Fibroblast of lung (primary cell): ENCODE data around the gene RTKN2. TPM values are rescaled to one million over a fixed set of nuclear protein-coding genes. Genes with fewer than 3 reads are reported as not detected.

Experiments
- DNase-seq, 2 donors: peaks; one replicate each; pipeline versions ENCODE4 v3.0.0 to v3.0.0-alpha.2; 2010; ENCODE audit warnings: low read depth in 2 of 2
- H2AFZ ChIP-seq: 2 replicates; pipeline ENCODE4 v1.5.1; 2012; ENCODE audit warnings: low read length, control low read depth, inconsistent platforms
- H3K27ac ChIP-seq: 2 replicates; pipeline ENCODE4 v1.5.1; 2011; ENCODE audit warnings: low read length, control low read depth; ENCODE audit not compliant: insufficient read depth
- H3K27me3 ChIP-seq: 2 replicates; pipeline ENCODE4 v1.5.1; 2011; ENCODE audit warnings: mild to moderate bottlenecking, low read length; ENCODE audit not compliant: control insufficient read depth, insufficient read depth
- H3K36me3 ChIP-seq: 2 replicates; pipeline ENCODE4 v1.5.1; 2011; ENCODE audit warnings: low read length; ENCODE audit not compliant: control insufficient read depth, insufficient read depth
- H3K4me1 ChIP-seq: 2 replicates; pipeline ENCODE4 v1.5.1; 2011; ENCODE audit warnings: low read length; ENCODE audit not compliant: control insufficient read depth, insufficient read depth; ENCODE audit errors: extremely low read depth
- H3K4me2 ChIP-seq: 2 replicates; pipeline ENCODE4 v1.5.1; 2011; ENCODE audit warnings: low read length, control low read depth; ENCODE audit not compliant: insufficient read depth; ENCODE audit errors: extremely low read depth
- H3K4me3 ChIP-seq, 4 experiments: fragments of 200-600 bp in 1 of 4; sonication (generic) in 1 of 4; replicated peaks in 1 of 4; 2 replicates each; pipeline ENCODE4 v1.5.1; 2011 to 2016; ENCODE audit warnings: low read length in 4 of 4, low read depth in 3 of 4, mild to moderate bottlenecking in 3 of 4, control low read depth in 2 of 4, inconsistent platforms in 1 of 4, mixed read lengths in 1 of 4; ENCODE audit not compliant: insufficient read depth in 1 of 4; ENCODE audit errors: control extremely low read depth in 1 of 4
- H3K79me2 ChIP-seq: 2 replicates; pipeline ENCODE4 v1.5.1; 2012; ENCODE audit warnings: mild to moderate bottlenecking, low read length, inconsistent platforms; ENCODE audit not compliant: control insufficient read depth, insufficient read depth
- H3K9ac ChIP-seq: 2 replicates; pipeline ENCODE4 v1.5.1; 2011; ENCODE audit warnings: mild to moderate bottlenecking, low read length, control low read depth; ENCODE audit not compliant: insufficient read depth
- H3K9me3 ChIP-seq: 2 replicates; pipeline ENCODE4 v1.5.1; 2012; ENCODE audit warnings: low read depth, low read length; ENCODE audit not compliant: control insufficient read depth, insufficient read depth
- H4K20me1 ChIP-seq: 2 replicates; pipeline ENCODE4 v1.5.1; 2011; ENCODE audit warnings: low read length; ENCODE audit not compliant: control insufficient read depth, insufficient read depth; ENCODE audit errors: extremely low read depth
- EZH2 ChIP-seq: IDR thresholded peaks from 2 replicates; pipeline ENCODE4 v1.5.1; 2012; ENCODE audit warnings: low read length, control low read depth, mild to moderate bottlenecking; ENCODE audit errors: missing control alignments
- polyA plus RNA-seq, 2 donors: library from polyadenylated mRNA; depleted of rRNA in 1 of 2; stranded (reverse) in 1 of 2; unstranded in 1 of 2; fragments of >200 nt; gene quantifications; 2 replicates each; pipeline ENCODE4 v1.2.1, GENCODE V29; 2011 to 2012; ENCODE audit warnings: missing spikeins in 1 of 2
- total RNA-seq: library from RNA; depleted of rRNA; stranded (reverse); fragments of >200 nt; gene quantifications from 2 replicates; pipeline ENCODE4 v1.2.1, GENCODE V29; 2014
- TF ChIP-seq, protein P1 (sequence below), 2 donors: IDR thresholded peaks in 1 of 2; conservative IDR thresholded peaks in 1 of 2; 1 replicate in 1 of 2; 2 replicates in 1 of 2; pipeline ENCODE4 v1.5.1; 2011 to 2012; ENCODE audit warnings: low read length in 2 of 2, control low read depth in 1 of 2, inconsistent platforms in 1 of 2, low read depth in 1 of 2, mild to moderate bottlenecking in 1 of 2

Gene RTKN2
- total and polyA plus RNA-seq, 2 donors (not counting 1 experiment from before 2014, with no cell fraction given), result 1.1 to 1.2 TPM

GRCh38 chr10:62231805-62232204, 36.8 kb downstream of the RTKN2 start:
- H3K9ac ChIP-seq, result no peak overlapping the region
- TF ChIP-seq EZH2, result no peak
- TF ChIP-seq, protein P1, sequence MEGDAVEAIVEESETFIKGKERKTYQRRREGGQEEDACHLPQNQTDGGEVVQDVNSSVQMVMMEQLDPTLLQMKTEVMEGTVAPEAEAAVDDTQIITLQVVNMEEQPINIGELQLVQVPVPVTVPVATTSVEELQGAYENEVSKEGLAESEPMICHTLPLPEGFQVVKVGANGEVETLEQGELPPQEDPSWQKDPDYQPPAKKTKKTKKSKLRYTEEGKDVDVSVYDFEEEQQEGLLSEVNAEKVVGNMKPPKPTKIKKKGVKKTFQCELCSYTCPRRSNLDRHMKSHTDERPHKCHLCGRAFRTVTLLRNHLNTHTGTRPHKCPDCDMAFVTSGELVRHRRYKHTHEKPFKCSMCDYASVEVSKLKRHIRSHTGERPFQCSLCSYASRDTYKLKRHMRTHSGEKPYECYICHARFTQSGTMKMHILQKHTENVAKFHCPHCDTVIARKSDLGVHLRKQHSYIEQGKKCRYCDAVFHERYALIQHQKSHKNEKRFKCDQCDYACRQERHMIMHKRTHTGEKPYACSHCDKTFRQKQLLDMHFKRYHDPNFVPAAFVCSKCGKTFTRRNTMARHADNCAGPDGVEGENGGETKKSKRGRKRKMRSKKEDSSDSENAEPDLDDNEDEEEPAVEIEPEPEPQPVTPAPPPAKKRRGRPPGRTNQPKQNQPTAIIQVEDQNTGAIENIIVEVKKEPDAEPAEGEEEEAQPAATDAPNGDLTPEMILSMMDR (conservative IDR thresholded peaks at IDR 0.05 in 1 of 2, IDR thresholded peaks at IDR 0.05 in 1 of 2; ENCODE audit: low read depth in 1 of 2, low read length in 2 of 2), result no peak

DNA sequence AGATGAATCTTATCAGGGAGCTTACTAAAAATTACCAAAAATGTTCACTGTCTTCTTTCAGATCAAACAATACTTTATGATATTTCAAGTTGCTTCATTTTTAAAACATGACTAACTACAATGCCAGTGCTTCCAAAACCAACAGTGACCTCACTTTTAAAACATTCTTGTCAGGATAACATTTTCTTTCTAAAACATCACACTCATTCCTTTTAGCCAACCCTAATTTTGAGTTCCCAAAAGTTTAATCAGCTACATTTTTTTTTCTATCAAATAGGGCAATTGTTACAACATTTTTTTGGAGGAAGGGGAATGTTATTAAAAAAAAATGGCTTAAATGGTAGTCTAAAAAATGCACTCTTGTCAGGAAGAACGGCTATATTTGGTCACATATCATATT, 37.3 kb downstream of the RTKN2 start:
- Histone ChIP-seq H2AFZ (no peak overlapping the region), H3K27me3 (no peaks in the 10 kb centered on the region), H4K20me1 (no peaks in the 10 kb centered on the region), H3K36me3 (no peaks in the 10 kb centered on the region), H3K27ac (peak overlapping the region; percentile 66), H3K4me2 (peak overlapping the region; percentile 66), H3K9me3 (no peaks in the 10 kb centered on the region), H3K4me1 (peaks cover 15% of the 10 kb centered on the region), H3K79me2 (no peaks in the 10 kb centered on the region), H3K9ac (no peak overlapping the region), H3K4me3 (no peak overlapping the region)
- DNase-seq, result peak; percentile 85 to 94
- no peak for TF ChIP-seq EZH2
- TF ChIP-seq, protein P1 (conservative IDR thresholded peaks at IDR 0.05 in 1 of 2, IDR thresholded peaks at IDR 0.05 in 1 of 2; ENCODE audit: low read depth in 1 of 2, low read length in 2 of 2), result no peak

More at GRCh38 chr10:62231805-62232204, 36.8 kb downstream of the RTKN2 start:
- no peaks in the 10 kb centered on the region for H3K36me3 ChIP-seq
- H3K27ac ChIP-seq, result peak overlapping the region; percentile 66
- no peak overlapping the region for H2AFZ ChIP-seq
- no peak overlapping the region for H3K4me2 ChIP-seq
- no peaks in the 10 kb centered on the region for H3K27me3 ChIP-seq
- H3K4me3 ChIP-seq, result no peak overlapping the region
- no peaks in the 10 kb centered on the region for H3K79me2 ChIP-seq
- no peak for DNase-seq
- no peaks in the 10 kb centered on the region for H3K9me3 ChIP-seq
- no peaks in the 10 kb centered on the region for H4K20me1 ChIP-seq
- H3K4me1 ChIP-seq, result peaks cover 15% of the 10 kb centered on the region

GRCh38 chr10:62230344-62231121, 38.1 kb downstream of the RTKN2 start:
- H3K4me3 ChIP-seq, result no peak overlapping the region
- H2AFZ ChIP-seq, result no peak overlapping the region
- peaks cover 15% of the 10 kb centered on the region for H3K4me1 ChIP-seq
- H3K9me3 ChIP-seq, result no peaks in the 10 kb centered on the region
- H3K79me2 ChIP-seq, result no peaks in the 10 kb centered on the region
- peak overlapping the region; percentile 66 for H3K4me2 ChIP-seq
- no peaks in the 10 kb centered on the region for H4K20me1 ChIP-seq
- H3K27ac ChIP-seq, result peak overlapping the region; percentile 42
- H3K36me3 ChIP-seq, result no peaks in the 10 kb centered on the region
- H3K9ac ChIP-seq, result no peak overlapping the region
- no peaks in the 10 kb centered on the region for H3K27me3 ChIP-seq
- DNase-seq, result peak in 1 of 2 donors; percentile 85
- no peak for TF ChIP-seq EZH2
- TF ChIP-seq, protein P1 (conservative IDR thresholded peaks at IDR 0.05 in 1 of 2, IDR thresholded peaks at IDR 0.05 in 1 of 2; ENCODE audit: low read depth in 1 of 2, low read length in 2 of 2), result no peak
